Coronary artery (tissue), 2 donors: ENCODE measurements around the gene CREBRF.
A peak's percentile ranks its signal among the peaks of the same experiment; 100 is the strongest.

Experiments used
- DNase-seq: peaks from one replicate; pipeline ENCODE4 v3.0.0-alpha.2; 2017; ENCODE audit warnings: low spot score
- H3K27ac ChIP-seq, 2 donors: fragments of 200-600 bp; sonication (generic); one replicate each; pipeline ENCODE4 v1.5.1; 2016 to 2019
- H3K4me3 ChIP-seq: fragments of 200-600 bp; sonication (generic); 2 replicates; pipeline ENCODE4 v1.5.1; 2016; ENCODE audit warnings: mild to moderate bottlenecking, moderate library complexity
- CTCF ChIP-seq: fragments of 200-600 bp; sonication (generic); IDR thresholded peaks from one replicate; pipeline ENCODE4 v1.5.1; 2019; ENCODE audit warnings: antibody characterized with exemption

CREBRF gene

GRCh38 chr5:173055983-173056782 lies at the start of gene CREBRF:
CREBRF (plus strand) TSS chr5:173056352; CDS start chr5:173080776, 24,424 bp downstream.
- H3K4me3 ChIP-seq = peak within 1 kb of the TSS; percentile 100
- peak; percentile 99 for DNase-seq
- no peak for TF ChIP-seq CTCF
- peak within 1 kb of the TSS; percentile 98 to 100 for H3K27ac ChIP-seq

- peak; percentile 60 for DNase-seq
- Histone ChIP-seq H3K27ac (no peak overlapping the region), H3K4me3 (no peak overlapping the region)
- TF ChIP-seq CTCF = no peak
These were observed 46.1 kb upstream of the CREBRF start for GRCh38 chr5:173010021-173010420.

- TF ChIP-seq CTCF = peak; percentile 20
- peak; percentile 70 for DNase-seq
- Histone ChIP-seq H3K4me3 (no peak overlapping the region), H3K27ac (no peak overlapping the region)
These were observed 45.3 kb upstream of the CREBRF start for GRCh38 chr5:173010547-173011464.

GRCh38 chr5:173011566-173011965 lies 44.6 kb upstream of the CREBRF start:
- DNase-seq = no peak
- Histone ChIP-seq H3K27ac (peak overlapping the region in 1 of 2 donors; percentile 3), H3K4me3 (no peak overlapping the region)
- no peak for TF ChIP-seq CTCF

- DNase-seq = peak; percentile 41
- TF ChIP-seq CTCF = no peak
- Histone ChIP-seq H3K27ac (no peak overlapping the region), H3K4me3 (no peak overlapping the region)
These were observed 43.3 kb upstream of the CREBRF start for GRCh38 chr5:173012882-173013281.

- Histone ChIP-seq H3K4me3 (no peak overlapping the region), H3K27ac (peak overlapping the region; percentile 80 to 96)
- TF ChIP-seq CTCF = no peak
- no peak for DNase-seq
These were observed 41.5 kb upstream of the CREBRF start for GRCh38 chr5:173014671-173015070.
